GM23338 (cell line): Measurements from ENCODE around the gene CES4A. TPM values are rescaled to one million over a fixed set of nuclear protein-coding genes. Genes with fewer than 3 reads are reported as not detected.

Experiments
- ATAC-seq: fragments of 200-7000 bp; cut with Tn5 transposase; 3 replicates; pipeline ENCODE4 v1.9.1; 2020
- DNase-seq: peaks from one replicate; pipeline ENCODE4 v3.0.0-alpha.2; 2015; ENCODE audit warnings: low spot score
- H2AFZ ChIP-seq: fragments of 200-600 bp; sonication (generic); 2 replicates; pipeline ENCODE4 v1.8.0; 2016; ENCODE audit warnings: antibody characterized with exemption, mild to moderate bottlenecking, moderate library complexity
- H3F3A ChIP-seq: fragments of 200-600 bp; sonication (generic); replicated peaks from 2 replicates; pipeline ENCODE4 v1.8.0; 2017; ENCODE audit warnings: antibody characterized with exemption, mixed run types, low read depth
- H3K27ac ChIP-seq: fragments of 200-600 bp; sonication (generic); 2 replicates; pipeline ENCODE4 v1.6.1; 2016; ENCODE audit warnings: low read depth
- H3K27me3 ChIP-seq: fragments of 200-600 bp; sonication (generic); 2 replicates; pipeline ENCODE4 v1.8.0; 2016; ENCODE audit warnings: mild to moderate bottlenecking, mixed run types, moderate library complexity; ENCODE audit not compliant: insufficient read depth
- H3K36me3 ChIP-seq: fragments of 200-600 bp; sonication (generic); 2 replicates; pipeline ENCODE4 v1.8.0; 2016; ENCODE audit warnings: mild to moderate bottlenecking; ENCODE audit not compliant: insufficient read depth
- H3K4me1 ChIP-seq: fragments of 200-600 bp; sonication (generic); 2 replicates; pipeline ENCODE4 v1.8.0; 2016; ENCODE audit warnings: mild to moderate bottlenecking, moderate library complexity; ENCODE audit not compliant: insufficient read depth
- H3K4me2 ChIP-seq: fragments of 200-600 bp; sonication (generic); 2 replicates; pipeline ENCODE4 v1.7.1; 2017; ENCODE audit warnings: mixed run types
- H3K4me3 ChIP-seq: fragments of 200-600 bp; sonication (generic); 2 replicates; pipeline ENCODE4 v1.6.1; 2016; ENCODE audit warnings: mixed run types
- H3K79me2 ChIP-seq: fragments of 200-600 bp; sonication (generic); replicated peaks from 2 replicates; pipeline ENCODE4 v1.8.0; 2017; ENCODE audit warnings: mild to moderate bottlenecking; ENCODE audit not compliant: insufficient read depth
- H3K9me2 ChIP-seq: fragments of 200-600 bp; sonication (generic); 2 replicates; pipeline ENCODE4 v1.8.0; 2017; ENCODE audit not compliant: insufficient read depth
- H4K20me1 ChIP-seq: fragments of 200-600 bp; sonication (generic); replicated peaks from 2 replicates; pipeline ENCODE4 v1.8.0; 2017; ENCODE audit warnings: mild to moderate bottlenecking; ENCODE audit not compliant: insufficient read depth
- H3K27ac Mint-ChIP-seq: 2 replicates; pipeline ENCODE4 v1.8.0; 2020; ENCODE audit warnings: inconsistent platforms, mild to moderate bottlenecking, moderate library complexity, mixed read lengths
- H3K27me3 Mint-ChIP-seq: 3 replicates; pipeline ENCODE4 v1.8.0; 2022; ENCODE audit warnings: low read depth, mild to moderate bottlenecking, moderate library complexity, mixed read lengths, inconsistent platforms; ENCODE audit not compliant: insufficient read depth, poor library complexity
- H3K36me3 Mint-ChIP-seq: 3 replicates; pipeline ENCODE4 v1.8.0; 2021; ENCODE audit warnings: low read depth, mild to moderate bottlenecking, inconsistent platforms, moderate library complexity, mixed read lengths
- H3K4me1 Mint-ChIP-seq: 3 replicates; pipeline ENCODE4 v1.8.0; 2020; ENCODE audit warnings: mild to moderate bottlenecking, inconsistent platforms, mixed read lengths
- H3K4me3 Mint-ChIP-seq: 3 replicates; pipeline ENCODE4 v1.8.0; 2021; ENCODE audit warnings: moderate library complexity, mild to moderate bottlenecking, inconsistent platforms, mixed read lengths
- H3K9me3 Mint-ChIP-seq: 3 replicates; pipeline ENCODE4 v1.8.0; 2020; ENCODE audit warnings: moderate library complexity, mild to moderate bottlenecking, inconsistent platforms, mixed read lengths
- CTCF ChIP-seq, 2 experiments: fragments of 200-600 bp in 1 of 2; sonication (generic) in 1 of 2; conservative IDR thresholded peaks; 2 replicates each; pipeline versions ENCODE4 v1.5.1 to v1.6.1; 2016 to 2017; ENCODE audit warnings: antibody characterized with exemption in 2 of 2, low read depth in 2 of 2, mild to moderate bottlenecking in 2 of 2, moderate library complexity in 1 of 2
- EZH2 ChIP-seq: fragments of 200-600 bp; sonication (generic); IDR thresholded peaks from one replicate; pipeline ENCODE4 v1.8.0; 2017; ENCODE audit warnings: antibody characterized with exemption, mild to moderate bottlenecking, low read depth; ENCODE audit not compliant: unreplicated experiment
- JUNB ChIP-seq: IDR thresholded peaks from one replicate; pipeline ENCODE4 v1.6.1; 2016; ENCODE audit warnings: antibody characterized with exemption; ENCODE audit not compliant: unreplicated experiment
- NANOG ChIP-seq: IDR thresholded peaks from 2 replicates; pipeline ENCODE4 v1.6.1; 2016; ENCODE audit warnings: antibody characterized with exemption, borderline replicate concordance
- POLR2AphosphoS5 ChIP-seq: IDR thresholded peaks from 2 replicates; pipeline ENCODE4 v1.6.1; 2016; ENCODE audit warnings: antibody characterized with exemption, low read depth
- STAT1 ChIP-seq: IDR thresholded peaks from one replicate; pipeline ENCODE4 v1.6.1; 2016; ENCODE audit warnings: antibody characterized with exemption; ENCODE audit not compliant: unreplicated experiment
- ZNF331 ChIP-seq: fragments of 250-450 bp; sonication (Bioruptor Pico); IDR thresholded peaks from 2 replicates; pipeline ENCODE4 v1.5.0; 2020; ENCODE audit warnings: low read depth, mild to moderate bottlenecking, moderate library complexity
- ZNF462 ChIP-seq: fragments of 250-450 bp; sonication (Bioruptor Pico); IDR thresholded peaks from 2 replicates; pipeline ENCODE4 v1.5.0; 2020; ENCODE audit warnings: mild to moderate bottlenecking, moderate library complexity
- polyA plus RNA-seq: library from polyadenylated mRNA; unstranded; fragments of >200 nt; fragmentation: Nextera tagmentation; extraction: Ambion mirVana; gene quantifications from 2 replicates; pipeline ENCODE4 v1.2.1, GENCODE V29; 2016
- total RNA-seq: library from RNA; depleted of rRNA; stranded (reverse); fragments of >200 nt; shearing (Covaris generic); gene quantifications from 2 replicates; pipeline ENCODE4 v1.2.3, GENCODE V29; 2014

Gene CES4A
- total and polyA plus RNA-seq, 2 experiments from 2014 or later = 0.10 to 0.42 TPM

GRCh38 chr16:66996324-66996982 lies 8.1 kb downstream of the CES4A start (continued):
- TF ChIP-seq ZNF462 (CRISPR knock-in tag) = no peak
- no peak for TF ChIP-seq EZH2

GRCh38 chr16:66996983-66997358 lies 8.6 kb downstream of the CES4A start:
- ATAC-seq (no peak), DNase-seq (no peak)
- Mint-ChIP-seq H3K9me3 (no peaks in the 10 kb centered on the region), H3K36me3 (no peaks in the 10 kb centered on the region; the same call in 2 of the 3 replicates), H3K4me1 (peaks cover 7% of the 10 kb centered on the region; the same call in 2 of the 3 replicates), H3K4me3 (no peak overlapping the region), H3K27ac (no peak overlapping the region), H3K27me3 (peaks cover 37% of the 10 kb centered on the region)
- Histone ChIP-seq H3K4me2 (no peak overlapping the region), H3F3A (no peaks in the 10 kb centered on the region), H4K20me1 (no peaks in the 10 kb centered on the region), H3K4me1 (no peaks in the 10 kb centered on the region; the same call in 1 of the 2 replicates), H3K9me2 (no peaks in the 10 kb centered on the region), H2AFZ (no peak overlapping the region), H3K79me2 (no peaks in the 10 kb centered on the region), H3K27me3 (peaks cover 46% of the 10 kb centered on the region), H3K4me3 (no peak overlapping the region), H3K27ac (no peak overlapping the region), H3K36me3 (no peaks in the 10 kb centered on the region)
- TF ChIP-seq JUNB (no peak), CTCF (conservative IDR thresholded peaks at IDR 0.05; ENCODE audit: low read depth in 2 of 2) (no peak), STAT1 (no peak), NANOG (no peak), POLR2AphosphoS5 (no peak), ZNF331 (no peak)
